GM12891 (cell line): ENCODE data around the gene KIAA0319L.

ENCODE experiments used
- DNase-seq: peaks from one replicate; pipeline ENCODE4 v3.0.0; 2011; ENCODE audit warnings: low spot score; ENCODE audit not compliant: insufficient read length
- FAIRE-seq: peaks from 2 replicates; lab custom pipeline; 2011; peaks lifted over from hg19 to GRCh38; lab: Jason Lieb, UNC
- PAX5 ChIP-seq: IDR thresholded peaks from 2 replicates; pipeline ENCODE4 v1.6.1; 2011; ENCODE audit warnings: low read length, moderate library complexity, mild to moderate bottlenecking; ENCODE audit not compliant: insufficient read depth, severe bottlenecking
- POLR2A ChIP-seq: IDR thresholded peaks from 2 replicates; pipeline ENCODE4 v1.6.1; 2011; ENCODE audit warnings: low read depth, low read length, control low read depth
- POLR2AphosphoS5 ChIP-seq: IDR thresholded peaks from 2 replicates; pipeline ENCODE4 v1.6.1; 2011; ENCODE audit warnings: low read depth, low read length, control low read depth
- POU2F2 ChIP-seq: IDR thresholded peaks from 2 replicates; pipeline ENCODE4 v1.6.1; 2011; ENCODE audit warnings: low read depth, mild to moderate bottlenecking, control low read depth, low read length, moderate library complexity
- SPI1 ChIP-seq: IDR thresholded peaks from 2 replicates; pipeline ENCODE4 v1.6.1; 2011; ENCODE audit warnings: low read depth, low read length, control low read depth
- TAF1 ChIP-seq: IDR thresholded peaks from 2 replicates; pipeline ENCODE4 v1.6.1; 2011; ENCODE audit warnings: low read depth, low read length, control low read depth

Gene KIAA0319L

DNA sequence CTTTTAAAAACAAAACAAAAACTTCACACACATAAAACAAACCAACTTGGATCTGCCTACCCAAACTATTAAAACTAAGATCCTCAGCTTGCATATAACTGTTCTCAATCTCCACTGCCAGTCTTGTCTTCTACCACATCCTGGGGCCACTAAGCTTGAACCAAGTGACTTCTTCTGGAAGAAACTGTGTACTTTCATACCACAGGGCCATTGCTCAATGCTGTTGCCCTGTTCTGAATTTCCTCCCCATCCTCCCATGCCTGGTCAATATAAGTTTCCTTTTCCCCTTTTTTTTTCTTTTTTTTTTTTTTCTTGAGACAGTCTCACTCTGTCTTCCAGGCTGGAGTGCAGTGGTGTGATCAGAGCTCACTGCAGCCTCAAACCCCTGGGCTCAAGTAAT is 109.9 kb downstream of the KIAA0319L start:
- no peak for FAIRE-seq

GRCh38 chr1:35444519-35444774 is 112.8 kb downstream of the KIAA0319L start:
- DNase-seq (no peak), FAIRE-seq (no peak)
- TF ChIP-seq TAF1 (no peak), POLR2AphosphoS5 (no peak), POLR2A (no peak), SPI1 (no peak), POU2F2 (no peak), PAX5 (no peak)

More for the DNA sequence above, 109.9 kb downstream of the KIAA0319L start:
- DNase-seq = no peak
- TF ChIP-seq TAF1 = no peak
- no peak for TF ChIP-seq POLR2AphosphoS5
- TF ChIP-seq POU2F2 = no peak
- TF ChIP-seq POLR2A = no peak

GRCh38 chr1:35443768-35444518 is 113.3 kb downstream of the KIAA0319L start:
- FAIRE-seq (no peak), DNase-seq (no peak)
- TF ChIP-seq POU2F2 (no peak), POLR2A (no peak), POLR2AphosphoS5 (no peak), SPI1 (no peak), TAF1 (no peak), PAX5 (no peak)

- no peak for DNase-seq
- FAIRE-seq = no peak
These were observed 114.5 kb downstream of the KIAA0319L start for GRCh38 chr1:35442734-35443133.

DNA sequence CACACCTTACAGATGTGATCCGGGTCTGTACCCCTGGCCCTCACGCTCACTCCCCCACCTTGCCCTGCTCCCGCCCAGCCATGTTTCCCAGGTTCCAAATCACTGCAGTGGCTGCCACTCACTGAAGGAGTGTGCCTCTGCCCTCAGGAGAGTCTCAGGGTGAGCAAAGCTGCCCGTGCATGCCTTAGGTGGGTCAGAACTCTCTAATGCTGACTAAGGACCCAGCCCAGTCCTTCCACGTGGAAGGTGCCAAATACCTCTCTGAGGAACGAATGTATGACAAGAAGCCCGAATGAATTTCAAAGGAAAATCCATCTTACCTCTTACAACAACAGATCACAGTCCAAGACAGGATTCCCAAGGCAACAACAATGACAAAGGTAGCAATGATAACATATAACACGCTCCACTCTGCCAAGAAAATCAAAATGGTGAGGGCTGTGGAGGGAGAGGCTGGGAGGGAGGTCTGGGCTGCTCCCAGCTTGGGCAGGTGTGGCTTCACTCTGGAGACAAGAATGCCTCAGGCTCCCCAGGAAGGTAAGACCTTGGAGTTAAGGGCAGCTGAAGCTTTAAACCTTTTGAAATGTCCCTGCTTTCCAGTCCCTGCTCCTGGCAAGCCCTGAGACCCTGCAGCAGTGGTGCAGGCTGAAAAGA is 115.2 kb downstream of the KIAA0319L start:
- no peak for DNase-seq
- no peak for FAIRE-seq
- TF ChIP-seq TAF1 (no peak), PAX5 (no peak), POLR2A (no peak), SPI1 (no peak), POU2F2 (no peak), POLR2AphosphoS5 (no peak)

More at GRCh38 chr1:35442734-35443133, 114.5 kb downstream of the KIAA0319L start:
- TF ChIP-seq POU2F2 = no peak
- TF ChIP-seq PAX5 = no peak
- no peak for TF ChIP-seq POLR2AphosphoS5
- no peak for TF ChIP-seq TAF1
- TF ChIP-seq SPI1 = no peak
- TF ChIP-seq POLR2A = no peak

- TF ChIP-seq TAF1 (no peak), POLR2AphosphoS5 (no peak), PAX5 (no peak), SPI1 (no peak), POU2F2 (no peak), POLR2A (no peak)
- FAIRE-seq (no peak), DNase-seq (no peak)
These were observed 117.6 kb downstream of the KIAA0319L start for GRCh38 chr1:35439626-35440025.

DNA sequence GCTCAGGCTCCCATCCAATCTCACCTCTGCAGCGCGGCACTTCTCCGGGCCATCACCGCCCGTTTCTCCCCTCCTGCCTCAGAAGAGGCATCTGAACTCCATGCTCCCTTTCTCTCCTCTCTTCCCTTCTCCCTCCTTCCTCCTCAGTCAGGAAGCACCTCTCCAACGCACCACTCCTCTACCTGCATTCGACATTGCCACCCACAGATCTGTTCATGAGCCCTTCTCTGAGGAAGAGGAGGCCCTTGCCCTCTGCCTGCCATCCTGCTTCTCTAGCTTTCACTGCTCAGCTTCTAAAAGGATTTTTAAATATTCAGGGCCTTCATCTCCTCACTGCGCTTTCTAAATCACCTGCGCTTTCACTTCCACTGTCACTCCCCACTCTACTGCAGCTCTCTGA is 120.0 kb downstream of the KIAA0319L start:
- DNase-seq (no peak), FAIRE-seq (no peak)
- TF ChIP-seq POU2F2 = no peak
- no peak for TF ChIP-seq TAF1
- no peak for TF ChIP-seq POLR2A
- no peak for TF ChIP-seq SPI1
- TF ChIP-seq PAX5 = no peak
- no peak for TF ChIP-seq POLR2AphosphoS5

DNA sequence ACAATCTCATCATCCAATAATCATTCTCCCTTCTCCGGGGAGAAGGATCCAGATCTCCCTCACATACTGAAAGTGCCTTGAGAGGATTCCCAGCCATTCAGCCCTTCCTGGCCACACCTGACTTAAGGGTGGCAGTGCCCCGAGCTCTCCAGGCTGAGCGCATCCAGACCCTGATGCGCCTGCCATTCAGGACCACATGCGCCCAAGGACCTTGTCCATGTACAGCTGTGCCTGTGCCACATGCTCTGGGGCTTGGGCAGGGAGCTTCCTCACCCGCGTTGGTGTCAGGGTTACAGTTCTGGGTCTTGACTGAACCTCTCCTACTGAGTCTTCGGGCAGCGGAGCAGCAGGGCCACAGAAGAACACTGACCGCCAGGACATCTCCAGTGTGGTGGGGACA is 121.1 kb downstream of the KIAA0319L start:
- TF ChIP-seq TAF1 (no peak), POLR2AphosphoS5 (no peak), POLR2A (no peak), SPI1 (no peak), PAX5 (no peak), POU2F2 (no peak)
- DNase-seq (no peak), FAIRE-seq (no peak)

- no peak for FAIRE-seq
- no peak for TF ChIP-seq POLR2A
- no peak for TF ChIP-seq TAF1
- no peak for TF ChIP-seq POU2F2
- no peak for TF ChIP-seq PAX5
- TF ChIP-seq POLR2AphosphoS5 = no peak
- TF ChIP-seq SPI1 = no peak
- no peak for DNase-seq
These were observed 122.5 kb downstream of the KIAA0319L start for GRCh38 chr1:35434703-35435102.

DNA sequence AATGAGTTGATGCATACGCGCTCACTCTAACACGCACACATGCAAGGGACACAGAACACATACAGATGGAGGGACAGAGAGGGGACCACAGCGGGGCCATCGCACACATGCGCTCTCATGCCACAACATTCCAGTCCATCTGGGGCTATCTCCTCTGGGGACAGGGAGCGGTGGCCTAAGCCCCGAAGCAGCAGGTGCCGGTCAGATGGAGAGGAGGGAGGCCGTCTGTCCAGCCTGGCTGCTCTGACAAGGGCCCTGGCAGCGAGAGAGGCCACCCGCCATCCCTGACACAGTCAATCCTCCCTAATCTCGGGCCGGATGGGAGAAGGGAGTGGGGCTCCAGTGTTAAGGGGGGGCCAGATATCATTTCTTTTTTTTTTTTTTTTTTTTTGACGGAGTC is 123.5 kb downstream of the KIAA0319L start:
- TF ChIP-seq TAF1 (no peak), POU2F2 (no peak), SPI1 (no peak), POLR2A (no peak), PAX5 (no peak), POLR2AphosphoS5 (no peak)
- DNase-seq (no peak), FAIRE-seq (no peak)
